ENCODE data around the gene DTHD1. TPM values are rescaled to one million over a fixed set of nuclear protein-coding genes. Genes with fewer than 3 reads are reported as not detected.

Gene DTHD1
- total RNA-seq, 1 experiment from 2014 or later, result not detected

Other genes starting within 250 kb of the DTHD1 start
- gene ARAP2, start 37.1 kb upstream of the DTHD1 start, total RNA-seq (2021; ENCODE audit: unreplicated experiment), result 13.6 TPM

Data from HCT116 (cell line).